ENCODE measurements around the gene WNK4.
A peak's percentile ranks its signal among the peaks of the same experiment; 100 is the strongest.

Gene WNK4

DNA sequence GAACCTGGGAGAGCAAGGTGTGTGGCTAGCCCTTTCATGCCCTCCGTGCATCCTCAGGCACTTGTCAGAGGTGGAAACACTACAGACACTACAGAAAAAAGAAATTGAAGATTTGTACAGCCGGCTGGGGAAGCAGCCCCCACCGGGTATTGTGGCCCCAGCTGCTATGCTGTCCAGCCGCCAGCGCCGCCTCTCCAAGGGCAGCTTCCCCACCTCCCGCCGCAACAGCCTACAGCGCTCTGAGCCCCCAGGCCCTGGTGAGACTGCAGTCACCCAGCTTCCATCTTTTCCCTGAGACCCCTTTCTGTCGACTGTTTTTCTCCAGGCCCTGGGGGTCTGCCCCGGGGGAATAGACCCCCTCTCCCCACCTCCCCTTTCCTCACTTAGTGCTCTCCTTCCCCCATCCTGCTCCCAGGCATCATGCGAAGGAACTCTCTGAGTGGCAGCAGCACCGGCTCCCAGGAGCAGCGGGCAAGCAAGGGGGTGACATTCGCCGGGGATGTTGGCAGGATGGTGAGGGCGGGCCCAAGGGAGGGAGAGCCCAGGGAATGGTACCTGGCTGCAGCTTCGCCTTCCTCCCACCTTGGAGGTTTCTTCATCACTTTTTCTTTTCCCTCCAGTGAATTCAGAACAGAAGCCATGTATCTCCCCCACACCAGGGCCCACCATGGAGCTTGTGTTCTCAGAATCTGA lies 15.8 kb downstream of the WNK4 start:
- DNase-seq (ENCODE audit: low read depth in 2 of 3, low spot score in 1 of 3): no peak

- DNase-seq (ENCODE audit: low read depth in 2 of 3, low spot score in 1 of 3): no peak
These were observed 16.9 kb downstream of the WNK4 start for GRCh38 chr17:42797067-42798007.

DNA sequence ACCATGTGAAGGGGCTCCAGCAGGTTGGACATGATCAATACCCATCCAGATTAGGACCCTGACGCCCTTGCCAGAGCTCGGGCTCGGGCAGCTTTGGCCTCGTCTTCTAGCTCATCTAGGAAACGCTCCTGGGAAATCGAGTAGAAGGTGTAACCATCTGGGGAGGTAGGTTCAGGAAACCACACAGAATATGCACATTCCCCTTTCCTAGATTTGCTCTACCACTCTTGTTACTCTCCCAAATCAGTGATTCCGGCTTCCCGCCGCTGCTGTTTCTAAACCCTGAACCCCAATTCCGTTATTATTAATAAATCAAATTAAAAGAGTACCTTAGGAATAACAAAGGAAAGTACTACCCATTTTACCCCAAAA lies 17.6 kb downstream of the WNK4 start:
- DNase-seq (ENCODE audit: low read depth in 2 of 3, low spot score in 1 of 3): no peak

DNA sequence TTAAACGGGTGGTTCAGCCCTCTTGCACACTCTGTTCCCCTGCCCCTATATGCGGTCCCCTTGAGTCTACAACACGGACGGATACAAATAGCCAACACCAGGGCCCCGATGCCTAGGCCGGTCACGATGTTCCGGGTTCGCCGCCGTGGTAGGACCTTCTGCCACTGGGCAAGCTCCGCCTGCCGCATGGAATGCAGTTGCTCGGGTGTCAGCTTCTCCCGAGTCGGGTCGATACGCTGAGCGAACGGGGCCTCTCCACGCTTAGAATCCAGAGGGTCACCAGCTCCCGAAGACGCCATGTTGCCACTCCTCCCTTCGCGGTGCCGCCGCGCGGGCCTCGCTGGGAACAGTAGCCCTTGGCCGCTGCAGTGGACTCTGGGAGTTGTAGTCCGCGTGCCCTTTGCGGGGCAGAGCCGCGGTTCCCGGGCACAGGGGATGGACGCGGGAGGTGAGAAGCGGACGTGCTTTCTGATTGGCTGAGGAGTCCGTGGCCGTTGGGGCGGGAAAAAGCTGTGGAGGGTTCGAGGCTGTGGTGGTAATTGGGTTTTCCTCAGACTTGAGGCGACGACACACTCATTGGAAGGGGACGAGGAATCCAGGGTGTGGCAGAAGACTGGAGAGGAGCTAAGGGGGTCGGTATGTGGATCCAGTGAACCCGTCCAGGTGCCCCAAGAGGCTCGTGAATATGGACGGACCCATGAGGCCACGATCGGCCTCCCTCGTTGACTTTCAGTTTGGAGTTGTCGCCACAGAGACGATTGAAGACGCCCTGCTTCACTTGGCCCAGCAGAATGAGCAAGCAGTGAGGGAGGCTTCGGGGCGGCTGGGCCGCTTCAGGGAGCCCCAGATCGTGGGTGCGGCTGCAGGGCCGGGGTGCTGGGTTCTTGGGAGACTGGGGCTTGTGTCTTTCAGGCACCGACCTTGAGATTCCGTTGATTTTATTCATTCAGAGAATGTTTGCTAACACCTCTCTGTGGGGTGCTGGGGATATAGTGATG lies 18.3 kb downstream of the WNK4 start, which contains the start of the genes CNTD1 and COA3:
CNTD1 (plus strand) TSS at position 479 of the 998 bp plus-strand sequence; CDS start at position 686, 207 bp downstream.
COA3 (minus strand) TSS at position 322 of the 998 bp plus-strand sequence; CDS start at position 299, 23 bp downstream.
- DNase-seq (ENCODE audit: low read depth in 2 of 3, low spot score in 1 of 3): peak; percentile 71 to 78 (median 76)

GRCh38 chr17:42803074-42803883 lies 22.9 kb downstream of the WNK4 start:
- no peak for DNase-seq (ENCODE audit: low read depth in 2 of 3, low spot score in 1 of 3)

- DNase-seq (ENCODE audit: low read depth in 2 of 3, low spot score in 1 of 3): no peak
These were observed 24.5 kb downstream of the WNK4 start for GRCh38 chr17:42804918-42805367.

- DNase-seq (ENCODE audit: low read depth in 2 of 3, low spot score in 1 of 3): no peak
These were observed 25.8 kb downstream of the WNK4 start for GRCh38 chr17:42806249-42806648.

GRCh38 chr17:42809250-42809649 lies 28.8 kb downstream of the WNK4 start:
- DNase-seq (ENCODE audit: low read depth in 2 of 3, low spot score in 1 of 3): no peak

- no peak for DNase-seq (ENCODE audit: low read depth in 2 of 3, low spot score in 1 of 3)
These were observed 34.4 kb downstream of the WNK4 start for GRCh38 chr17:42814633-42815399.

DNA sequence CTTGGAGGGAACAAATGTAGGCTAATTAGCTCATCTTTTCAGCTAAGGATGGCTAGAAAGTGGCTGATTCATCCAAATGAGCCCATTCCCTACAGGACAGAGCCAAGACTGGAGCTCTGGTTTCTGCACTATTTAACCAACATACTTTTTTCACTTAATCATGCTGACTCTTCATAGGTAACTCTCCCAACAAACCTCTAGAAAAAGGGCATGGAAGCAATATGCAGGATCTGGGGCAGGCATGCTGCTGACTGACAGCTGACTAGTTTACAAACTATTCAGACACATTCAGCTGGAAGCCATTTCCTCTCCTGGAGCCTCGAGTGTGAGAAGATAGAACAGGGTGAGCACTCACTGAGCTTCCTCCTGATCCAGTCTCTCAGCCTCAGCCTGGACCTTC lies 37.5 kb downstream of the WNK4 start:
- DNase-seq (ENCODE audit: low read depth in 2 of 3, low spot score in 1 of 3): no peak

DNA sequence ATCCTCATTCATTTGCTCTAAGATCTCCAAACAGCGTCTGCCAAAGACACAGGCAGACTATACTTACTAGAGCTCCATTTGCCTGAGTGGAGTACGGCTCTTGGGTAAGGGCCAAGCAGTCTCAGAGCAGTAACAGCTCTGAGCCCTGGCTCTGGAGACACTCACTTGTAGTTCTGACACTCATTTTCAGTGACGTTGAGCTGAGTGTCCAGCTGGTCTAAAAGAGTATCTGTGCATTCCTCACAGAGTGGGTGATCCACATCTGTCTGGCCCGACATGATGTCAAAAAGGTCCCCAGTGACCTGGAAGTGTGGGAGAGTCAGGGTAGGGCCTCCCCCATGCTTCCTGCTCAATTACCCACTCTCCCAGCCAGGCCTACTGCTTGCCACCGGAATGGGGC lies 38.0 kb downstream of the WNK4 start:
- DNase-seq (ENCODE audit: low read depth in 2 of 3, low spot score in 1 of 3): no peak

GRCh38 chr17:42819939-42820535 lies 39.6 kb downstream of the WNK4 start:
- DNase-seq (ENCODE audit: low read depth in 2 of 3, low spot score in 1 of 3): peak; percentile 62 to 64 (median 62)

DNA sequence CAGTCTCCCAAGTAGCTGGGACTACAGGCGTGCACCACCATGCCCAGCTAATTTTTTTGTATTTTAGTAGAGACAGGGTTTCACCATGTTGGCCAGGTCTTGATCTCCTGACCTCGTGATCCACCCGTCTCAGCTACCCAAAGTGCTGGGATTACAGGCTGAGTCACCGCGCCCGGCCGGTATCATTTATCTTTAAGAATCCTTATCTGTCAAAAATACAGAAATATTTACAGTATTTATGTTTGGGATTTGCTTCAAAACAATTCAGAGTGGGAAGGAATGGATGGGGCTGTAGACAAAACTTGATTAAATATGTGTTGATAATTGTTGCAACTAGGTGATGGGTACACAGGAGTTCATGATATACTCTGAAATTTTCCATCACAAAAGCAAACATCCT lies 40.8 kb downstream of the WNK4 start:
- DNase-seq (ENCODE audit: low read depth in 2 of 3, low spot score in 1 of 3): no peak

GRCh38 chr17:42827472-42827871 lies 47.1 kb downstream of the WNK4 start:
- no peak for DNase-seq (ENCODE audit: low read depth in 2 of 3, low spot score in 1 of 3)

GRCh38 chr17:42830971-42831370 lies 50.6 kb downstream of the WNK4 start:
- no peak for DNase-seq (ENCODE audit: low read depth in 2 of 3, low spot score in 1 of 3)

GRCh38 chr17:42832213-42832933 lies 52.0 kb downstream of the WNK4 start:
- peak in 1 of 3 donors; percentile 43 for DNase-seq (ENCODE audit: low read depth in 2 of 3, low spot score in 1 of 3)

- peak; percentile 82 to 84 (median 83) for DNase-seq (ENCODE audit: low read depth in 2 of 3, low spot score in 1 of 3)
These were observed 52.7 kb downstream of the WNK4 start, which contains the start of gene PSME3 for GRCh38 chr17:42832934-42833766. TSS of gene PSME3 (plus strand) at chr17:42833397. CDS start at chr17:42833632, 235 bp downstream.

All from stimulated activated CD4-positive, alpha-beta T cell treated with anti-CD3 and anti-CD28 coated beads, Interleukin-12 subunit alpha, Interleukin-12 subunit beta, amount 100 ng/mL, for 48 hours (primary cell).